SH-SY5Y (cell line): ENCODE measurements around the gene TNFRSF6B.

Experiments used
- GATA2 ChIP-seq: IDR thresholded peaks from 2 replicates; pipeline ENCODE4 v1.6.1; 2011; ENCODE audit warnings: mild to moderate bottlenecking, low read depth, low read length
- GATA3 ChIP-seq: IDR thresholded peaks from 2 replicates; pipeline ENCODE4 v1.6.1; 2011; ENCODE audit warnings: low read depth, mild to moderate bottlenecking, low read length, moderate library complexity

GRCh38 chr20:63745424-63745805, 49.0 kb downstream of the TNFRSF6B start:
- TF ChIP-seq GATA3: no peak
- TF ChIP-seq GATA2: no peak
